Sigmoid colon (tissue), 4 donors: Measurements from ENCODE around the gene PARP12.

Source experiments
- CTCF ChIP-seq, 4 experiments: fragments of 450-650 bp in 3 of 4; fragments of 200-600 bp in 1 of 4; IDR thresholded peaks; one replicate each; pipeline ENCODE4 v1.5.1; 2016 to 2019; ENCODE audit warnings: antibody characterized with exemption in 4 of 4, mild to moderate bottlenecking in 3 of 4, moderate library complexity in 2 of 4
- EP300 ChIP-seq, 4 donors: sonication (generic); formaldehyde crosslinking; IDR thresholded peaks; one replicate each; pipeline ENCODE4 v1.6.1; 2017; ENCODE audit warnings: antibody characterized with exemption in 4 of 4
- POLR2A ChIP-seq, 2 donors: fragments of 450-650 bp; IDR thresholded peaks; one replicate each; pipeline ENCODE4 v1.6.1; 2016; ENCODE audit warnings: antibody characterized with exemption in 2 of 2, mild to moderate bottlenecking in 2 of 2, moderate library complexity in 2 of 2

DNA sequence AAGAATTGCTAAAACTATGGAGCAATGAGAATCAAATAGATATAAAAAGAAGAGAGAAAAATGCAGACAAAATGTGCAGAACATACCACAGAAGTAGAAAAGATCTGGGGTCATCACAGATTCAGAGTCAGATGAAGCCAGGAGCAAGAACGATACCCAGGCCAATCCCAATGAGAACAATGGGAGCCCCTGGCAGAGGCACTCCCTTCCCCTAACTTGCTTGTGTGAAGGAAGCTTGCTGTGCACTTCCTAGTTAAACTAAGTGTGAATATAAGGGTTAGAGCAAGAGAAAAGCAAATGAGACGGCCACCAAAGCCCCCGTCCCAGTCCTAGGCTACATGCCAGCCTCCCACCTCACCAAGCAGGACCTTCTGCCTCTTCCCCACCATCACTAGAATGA, 12.7 kb downstream of the PARP12 start:
- TF ChIP-seq EP300 (IDR thresholded peaks at IDR 0.05) (no peak), POLR2A (IDR thresholded peaks at IDR 0.05) (no peak), CTCF (IDR thresholded peaks at IDR 0.05) (no peak)
